Prostate gland (tissue), 2 donors: ENCODE measurements around the gene KCNJ11. TPM values are rescaled to one million over a fixed set of nuclear protein-coding genes. Genes with fewer than 3 reads are reported as not detected.

ENCODE experiments used
- DNase-seq: peaks from one replicate; pipeline ENCODE4 v3.0.0-alpha.2; 2019; ENCODE audit warnings: low spot score
- H3K27ac ChIP-seq, 2 donors: fragments of 200-600 bp; sonication (generic); 2 replicates each; pipeline ENCODE4 v1.5.1; 2017 to 2019
- H3K27me3 ChIP-seq: fragments of 200-600 bp; sonication (generic); replicated peaks from 2 replicates; pipeline ENCODE4 v1.5.1; 2019; ENCODE audit not compliant: insufficient read depth
- H3K36me3 ChIP-seq, 2 donors: fragments of 200-600 bp; sonication (generic); 1 replicate in 1 of 2; 2 replicates in 1 of 2; pipeline versions ENCODE4 v1.5.1 to v1.8.1; 2017 to 2019
- H3K4me1 ChIP-seq: fragments of 200-600 bp; sonication (generic); replicated peaks from 2 replicates; pipeline ENCODE4 v1.5.1; 2019
- H3K4me3 ChIP-seq, 2 donors: fragments of 200-600 bp; sonication (generic); 2 replicates each; pipeline ENCODE4 v1.5.1; 2017 to 2019
- H3K9me3 ChIP-seq: fragments of 200-600 bp; sonication (generic); 2 replicates; pipeline ENCODE4 v1.5.1; 2017
- CTCF ChIP-seq, 4 experiments: fragments of 200-600 bp in 2 of 4; fragments of 450-650 bp in 2 of 4; sonication (generic) in 2 of 4; IDR thresholded peaks; 1 replicate in 3 of 4; 2 replicates in 1 of 4; pipeline ENCODE4 v1.5.1; 2016 to 2019; ENCODE audit warnings: antibody characterized with exemption in 4 of 4, mild to moderate bottlenecking in 2 of 4, moderate library complexity in 2 of 4
- POLR2A ChIP-seq: fragments of 450-650 bp; IDR thresholded peaks from one replicate; pipeline ENCODE4 v1.6.1; 2016; ENCODE audit warnings: antibody characterized with exemption, mild to moderate bottlenecking
- POLR2AphosphoS5 ChIP-seq: sonication (generic); formaldehyde crosslinking; IDR thresholded peaks from one replicate; pipeline ENCODE4 v1.6.1; 2017; ENCODE audit warnings: antibody characterized with exemption
- WGBS: methylation state at CpG from one replicate; pipeline ENCODE4 v1.1.5; 2018; 5-methylcytosine and 5-hydroxymethylcytosine counted together
- intact Hi-C: fragments of 100-400 bp; cut with DNase I; formaldehyde crosslinking; loops from one replicate; pipeline ENCODE4 v1.14.2; 2022
- total RNA-seq, 2 donors: library from RNA; depleted of rRNA; stranded (reverse); fragments of >200 nt; gene quantifications; one replicate each; pipeline ENCODE4 v1.1.0, GENCODE V29; 2016

The KCNJ11 gene
- total RNA-seq, 2 donors from 2014 or later, result 5.5 to 10.3 TPM

DNA sequence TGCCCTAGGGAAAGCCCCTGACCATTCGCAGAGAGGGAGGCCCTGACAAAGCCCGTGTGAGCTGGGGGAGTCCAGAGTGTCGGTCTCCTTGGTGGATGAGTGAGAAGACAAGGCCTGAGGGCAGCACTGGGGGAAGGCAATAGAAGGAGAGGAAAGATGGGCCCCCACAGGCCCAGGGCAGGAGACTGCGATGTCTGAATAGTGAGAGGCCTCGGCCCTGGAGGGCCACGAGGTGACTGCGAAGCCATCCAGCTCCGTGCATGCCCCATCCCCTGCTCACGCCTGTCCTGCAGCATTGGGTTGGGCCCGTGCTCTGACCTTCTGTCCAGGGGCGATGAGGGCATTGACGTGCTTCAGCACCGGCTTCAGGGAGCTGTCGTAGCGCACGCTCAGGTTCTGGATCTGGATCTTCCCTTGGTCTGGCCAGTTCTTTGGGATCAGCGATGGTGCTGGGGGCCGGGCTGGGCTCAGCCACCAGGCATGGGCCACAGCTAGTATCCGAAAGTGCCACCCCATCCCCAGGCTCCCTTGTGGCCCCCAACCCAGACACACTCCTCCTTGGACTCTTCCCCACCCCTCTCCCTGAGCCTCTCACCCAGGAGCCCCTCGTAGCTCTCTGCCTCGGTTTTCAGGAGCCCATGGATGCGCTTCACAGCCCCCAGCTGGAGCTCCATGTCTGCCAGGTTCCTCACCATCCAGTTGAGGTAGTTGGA is 8.3 kb upstream of the KCNJ11 start:
- no peak for DNase-seq
- H3K9me3 ChIP-seq, result no peaks in the 10 kb centered on the region
- intact Hi-C loops, result no loop called here
- H3K4me1 ChIP-seq, result no peaks in the 10 kb centered on the region
- H3K36me3 ChIP-seq, result no peaks in the 10 kb centered on the region
- TF ChIP-seq CTCF (IDR thresholded peaks at IDR 0.05) (no peak), POLR2AphosphoS5 (no peak), POLR2A (no peak)
- H3K27ac ChIP-seq, result no peak overlapping the region
- no peaks in the 10 kb centered on the region for H3K27me3 ChIP-seq
- 92% methylated on average over 22 of the region's 22 CpGs for WGBS
- no peak overlapping the region for H3K4me3 ChIP-seq

DNA sequence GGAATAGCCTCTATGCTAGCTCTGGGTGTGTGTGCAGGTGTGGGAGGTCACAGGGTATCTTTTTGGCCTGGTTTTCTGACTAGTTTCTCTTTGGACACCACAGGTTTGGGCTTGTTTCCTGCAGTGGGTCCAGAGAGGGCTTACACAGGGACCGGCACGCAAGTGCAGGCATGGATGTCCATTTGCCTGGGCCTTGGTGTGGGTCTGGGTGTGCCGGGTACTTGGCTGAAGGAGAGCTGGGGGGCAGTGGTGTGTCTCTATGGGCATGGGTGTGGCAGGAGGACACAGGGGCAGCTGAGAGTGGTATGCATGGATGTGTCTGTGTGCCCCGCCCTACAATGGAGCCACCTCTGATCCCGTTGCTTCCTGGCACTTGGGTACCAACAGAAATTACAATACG is 7.5 kb upstream of the KCNJ11 start:
- H3K27ac ChIP-seq, result no peak overlapping the region
- DNase-seq, result no peak
- TF ChIP-seq POLR2AphosphoS5, result no peak
- no peaks in the 10 kb centered on the region for H3K4me1 ChIP-seq
- no peaks in the 10 kb centered on the region for H3K9me3 ChIP-seq
- no peaks in the 10 kb centered on the region for H3K36me3 ChIP-seq
- WGBS, result 84% methylated on average over 6 of the region's 6 CpGs
- intact Hi-C loops, result no loop called here
- H3K4me3 ChIP-seq, result no peak overlapping the region
- H3K27me3 ChIP-seq, result no peaks in the 10 kb centered on the region

GRCh38 chr11:17395554-17395961 is 7.1 kb upstream of the KCNJ11 start:
- intact Hi-C loops, result no loop called here
- TF ChIP-seq POLR2AphosphoS5 (no peak), POLR2A (no peak)
- WGBS, result 92% methylated on average over 20 of the region's 20 CpGs
- no peaks in the 10 kb centered on the region for H3K36me3 ChIP-seq
- H3K4me1 ChIP-seq, result no peaks in the 10 kb centered on the region
- no peaks in the 10 kb centered on the region for H3K9me3 ChIP-seq
- no peak for DNase-seq
- H3K27me3 ChIP-seq, result no peaks in the 10 kb centered on the region
- no peak overlapping the region for H3K27ac ChIP-seq
- no peak overlapping the region for H3K4me3 ChIP-seq

GRCh38 chr11:17394743-17395390 is 6.4 kb upstream of the KCNJ11 start:
- no peak overlapping the region for H3K4me3 ChIP-seq
- no peaks in the 10 kb centered on the region for H3K36me3 ChIP-seq
- no peaks in the 10 kb centered on the region for H3K4me1 ChIP-seq
- no peaks in the 10 kb centered on the region for H3K27me3 ChIP-seq
- no peak for DNase-seq
- no peak overlapping the region for H3K27ac ChIP-seq
- WGBS, result 89% methylated on average over 9 of the region's 10 CpGs
- TF ChIP-seq POLR2A (no peak), CTCF (IDR thresholded peaks at IDR 0.05) (no peak), POLR2AphosphoS5 (no peak)
- intact Hi-C loops, result no loop called here
- H3K9me3 ChIP-seq, result no peaks in the 10 kb centered on the region

GRCh38 chr11:17393472-17393871 is 5.0 kb upstream of the KCNJ11 start:
- no peak for TF ChIP-seq POLR2AphosphoS5
- no peak for TF ChIP-seq POLR2A
- TF ChIP-seq CTCF (IDR thresholded peaks at IDR 0.05), result no peak
- Histone ChIP-seq H3K36me3 (no peaks in the 10 kb centered on the region), H3K4me3 (no peak overlapping the region), H3K4me1 (no peaks in the 10 kb centered on the region), H3K9me3 (no peaks in the 10 kb centered on the region), H3K27me3 (no peaks in the 10 kb centered on the region), H3K27ac (no peak overlapping the region)
- intact Hi-C loops, result no loop called here
- 95% methylated on average over 6 of the region's 6 CpGs for WGBS
- DNase-seq, result no peak

DNA sequence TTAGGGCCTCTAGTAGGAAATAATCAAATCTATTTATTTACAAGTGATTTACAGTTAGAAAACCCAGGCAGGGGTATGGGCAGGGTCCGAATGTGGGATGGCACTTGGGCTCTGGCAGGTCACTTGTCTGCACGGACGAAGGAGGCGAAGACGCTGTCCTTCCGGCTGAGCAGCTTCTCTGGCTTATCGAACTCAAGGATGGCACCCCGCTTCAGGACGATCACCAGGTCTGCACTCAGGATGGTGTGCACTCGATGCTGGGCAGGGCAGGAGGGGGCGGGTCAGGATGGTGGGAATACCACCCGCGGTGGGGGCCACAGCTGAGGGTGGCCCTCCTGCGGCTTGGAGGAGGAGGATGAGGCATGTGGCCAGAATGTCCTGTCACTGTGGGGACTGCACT is 4.4 kb upstream of the KCNJ11 start:
- DNase-seq, result no peak
- no peaks in the 10 kb centered on the region for H3K36me3 ChIP-seq
- intact Hi-C loops, result no loop called here
- H3K4me1 ChIP-seq, result no peaks in the 10 kb centered on the region
- no peaks in the 10 kb centered on the region for H3K27me3 ChIP-seq
- TF ChIP-seq CTCF (IDR thresholded peaks at IDR 0.05), result no peak
- TF ChIP-seq POLR2A, result no peak
- no peak for TF ChIP-seq POLR2AphosphoS5
- H3K27ac ChIP-seq, result no peak overlapping the region
- WGBS, result 78% methylated on average over 14 of the region's 14 CpGs
- no peaks in the 10 kb centered on the region for H3K9me3 ChIP-seq
- H3K4me3 ChIP-seq, result no peak overlapping the region
